ENCODE measurements around the gene ASCC3. TPM values are rescaled to one million over a fixed set of nuclear protein-coding genes. Genes with fewer than 3 reads are reported as not detected.

The ASCC3 gene
- total RNA-seq, 4 donors from 2014 or later: 20.3 to 26.2 (median 22.4) TPM

- Histone ChIP-seq H3K36me3 (peaks cover 0 to 19% (median 4%) of the 10 kb centered on the region in 4 donors), H3K4me1 (no peaks in the 10 kb centered on the region), H3K9me3 (no peaks in the 10 kb centered on the region), H3K27ac (replicated peaks in 1 of 4) (no peak overlapping the region), H3K4me3 (no peak overlapping the region), H3K27me3 (no peaks in the 10 kb centered on the region)
- 33% methylated on average over 1 of the region's 1 CpG for WGBS
- no peak for DNase-seq (ENCODE audit: extremely low spot score)
- TF ChIP-seq, protein P1, sequence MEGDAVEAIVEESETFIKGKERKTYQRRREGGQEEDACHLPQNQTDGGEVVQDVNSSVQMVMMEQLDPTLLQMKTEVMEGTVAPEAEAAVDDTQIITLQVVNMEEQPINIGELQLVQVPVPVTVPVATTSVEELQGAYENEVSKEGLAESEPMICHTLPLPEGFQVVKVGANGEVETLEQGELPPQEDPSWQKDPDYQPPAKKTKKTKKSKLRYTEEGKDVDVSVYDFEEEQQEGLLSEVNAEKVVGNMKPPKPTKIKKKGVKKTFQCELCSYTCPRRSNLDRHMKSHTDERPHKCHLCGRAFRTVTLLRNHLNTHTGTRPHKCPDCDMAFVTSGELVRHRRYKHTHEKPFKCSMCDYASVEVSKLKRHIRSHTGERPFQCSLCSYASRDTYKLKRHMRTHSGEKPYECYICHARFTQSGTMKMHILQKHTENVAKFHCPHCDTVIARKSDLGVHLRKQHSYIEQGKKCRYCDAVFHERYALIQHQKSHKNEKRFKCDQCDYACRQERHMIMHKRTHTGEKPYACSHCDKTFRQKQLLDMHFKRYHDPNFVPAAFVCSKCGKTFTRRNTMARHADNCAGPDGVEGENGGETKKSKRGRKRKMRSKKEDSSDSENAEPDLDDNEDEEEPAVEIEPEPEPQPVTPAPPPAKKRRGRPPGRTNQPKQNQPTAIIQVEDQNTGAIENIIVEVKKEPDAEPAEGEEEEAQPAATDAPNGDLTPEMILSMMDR (IDR thresholded peaks at IDR 0.05): no peak
- TF ChIP-seq POLR2A (IDR thresholded peaks at IDR 0.05; ENCODE audit: low read depth) (no peak), POLR2AphosphoS5 (IDR thresholded peaks at IDR 0.05) (no peak), EP300 (IDR thresholded peaks at IDR 0.05) (no peak)
- intact Hi-C loops (cut with DNase I): no loop called here
Observed at GRCh38 chr6:100538086-100538485, 343.0 kb downstream of the ASCC3 start.

DNA sequence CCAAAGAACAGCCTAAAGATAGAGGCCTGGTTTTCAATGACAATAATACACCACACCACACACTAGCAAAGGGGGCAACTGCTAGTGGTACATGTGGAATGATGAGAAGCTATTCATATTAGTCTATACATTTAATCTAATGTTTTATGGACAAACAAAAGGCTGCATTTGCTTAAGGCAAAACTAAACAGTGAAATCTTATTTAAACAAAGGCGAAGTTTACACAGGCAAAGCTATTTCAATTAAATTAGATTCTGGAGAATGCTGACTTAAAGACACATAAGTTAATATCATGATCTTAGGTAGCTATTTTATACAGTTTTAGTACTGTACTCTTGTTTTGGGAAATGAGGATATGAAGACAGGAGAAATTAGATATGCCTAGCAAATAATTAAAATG is 362.5 kb downstream of the ASCC3 start:
- H3K36me3 ChIP-seq: peaks cover 0 to 22% (median 13%) of the 10 kb centered on the region in 4 donors
- no peak overlapping the region for H3K27ac ChIP-seq (replicated peaks in 1 of 4)
- no peaks in the 10 kb centered on the region for H3K9me3 ChIP-seq
- no peaks in the 10 kb centered on the region for H3K27me3 ChIP-seq
- no peak for DNase-seq (ENCODE audit: extremely low spot score)
- 97% methylated on average over 1 of the region's 1 CpG for WGBS
- TF ChIP-seq, protein P1 (IDR thresholded peaks at IDR 0.05): no peak
- TF ChIP-seq EP300 (IDR thresholded peaks at IDR 0.05) (no peak), POLR2AphosphoS5 (IDR thresholded peaks at IDR 0.05) (no peak), POLR2A (IDR thresholded peaks at IDR 0.05; ENCODE audit: low read depth) (no peak)
- H3K4me3 ChIP-seq: no peak overlapping the region
- intact Hi-C loops (cut with DNase I): no loop called here
- H3K4me1 ChIP-seq: no peaks in the 10 kb centered on the region

DNA sequence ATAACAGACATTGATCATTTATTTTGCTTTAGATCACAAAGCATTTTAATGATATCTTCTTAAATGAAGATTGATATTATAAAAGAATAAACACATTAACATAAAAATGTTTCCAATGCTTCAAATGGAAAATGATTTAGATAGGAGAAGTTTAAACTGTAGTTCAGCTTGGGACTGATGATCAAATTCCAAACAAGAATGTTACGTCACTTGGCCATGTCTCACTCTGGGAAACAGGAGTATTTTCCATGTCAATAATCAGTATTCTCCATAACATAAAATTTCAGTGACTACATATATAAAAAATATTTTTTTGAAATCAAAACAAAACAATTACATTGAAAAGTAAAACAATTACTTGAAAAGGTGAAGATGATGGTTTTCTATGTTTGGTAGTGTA is 363.5 kb downstream of the ASCC3 start:
- intact Hi-C loops (cut with DNase I): no loop called here
- no peak for TF ChIP-seq POLR2A (IDR thresholded peaks at IDR 0.05; ENCODE audit: low read depth)
- TF ChIP-seq EP300 (IDR thresholded peaks at IDR 0.05): no peak
- TF ChIP-seq POLR2AphosphoS5 (IDR thresholded peaks at IDR 0.05): no peak
- TF ChIP-seq, protein P1 (IDR thresholded peaks at IDR 0.05): no peak
- Histone ChIP-seq H3K9me3 (no peaks in the 10 kb centered on the region), H3K4me1 (no peaks in the 10 kb centered on the region), H3K4me3 (no peak overlapping the region), H3K36me3 (peaks cover 0 to 24% (median 14%) of the 10 kb centered on the region in 4 donors), H3K27me3 (no peaks in the 10 kb centered on the region), H3K27ac (replicated peaks in 1 of 4) (no peak overlapping the region)
- WGBS: 97% methylated on average over 1 of the region's 1 CpG
- no peak for DNase-seq (ENCODE audit: extremely low spot score)

DNA sequence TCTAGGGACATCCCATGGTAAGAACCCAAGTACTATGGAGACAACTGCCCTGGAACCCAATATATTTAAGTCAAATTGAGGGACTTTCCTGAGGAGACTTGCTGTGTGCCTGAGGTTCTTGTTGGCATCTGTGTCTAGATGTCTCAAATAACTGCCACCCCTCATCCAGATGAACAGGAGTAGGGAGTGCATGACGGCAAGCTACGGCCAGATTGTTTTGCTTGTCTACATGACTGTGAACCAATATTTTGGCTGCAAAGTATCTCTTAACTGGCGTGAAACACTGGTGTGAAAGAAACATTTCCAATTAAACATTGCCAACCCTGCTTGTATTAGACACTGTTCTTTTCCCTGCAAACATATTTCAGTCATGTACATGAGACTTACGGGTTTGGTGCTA is 364.0 kb downstream of the ASCC3 start:
- no peak for TF ChIP-seq EP300 (IDR thresholded peaks at IDR 0.05)
- TF ChIP-seq, protein P1 (IDR thresholded peaks at IDR 0.05): no peak
- no peak for TF ChIP-seq POLR2A (IDR thresholded peaks at IDR 0.05; ENCODE audit: low read depth)
- TF ChIP-seq POLR2AphosphoS5 (IDR thresholded peaks at IDR 0.05): no peak
- 94% methylated on average over 4 of the region's 4 CpGs for WGBS
- DNase-seq (ENCODE audit: extremely low spot score): no peak

DNA sequence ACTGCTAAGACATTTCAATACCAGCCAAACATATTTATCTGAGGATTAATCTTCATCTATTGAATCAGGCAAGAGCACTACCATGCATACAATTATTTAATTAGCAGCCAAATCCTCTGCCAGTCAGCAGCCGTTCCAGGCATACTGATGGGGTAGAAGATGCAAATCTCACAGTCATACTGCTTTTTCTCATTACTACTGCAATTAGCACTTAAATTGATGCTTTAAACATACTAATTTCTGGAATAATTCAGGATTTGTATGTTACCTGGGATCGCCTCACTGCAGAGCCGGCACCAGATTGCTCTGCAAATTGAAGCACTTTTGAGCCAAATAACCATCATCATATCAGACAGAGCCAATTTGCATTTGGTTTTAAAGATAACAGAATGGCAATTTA is 366.5 kb downstream of the ASCC3 start:
- Histone ChIP-seq H3K4me3 (no peak overlapping the region), H3K4me1 (no peaks in the 10 kb centered on the region), H3K9me3 (no peaks in the 10 kb centered on the region), H3K36me3 (peaks cover 10 to 53% (median 36%) of the 10 kb centered on the region in 4 donors), H3K27me3 (no peaks in the 10 kb centered on the region), H3K27ac (replicated peaks in 1 of 4) (no peak overlapping the region)
- intact Hi-C loops (cut with DNase I): no loop called here
- no peak for DNase-seq (ENCODE audit: extremely low spot score)
- TF ChIP-seq EP300 (IDR thresholded peaks at IDR 0.05) (no peak), POLR2A (IDR thresholded peaks at IDR 0.05; ENCODE audit: low read depth) (no peak), POLR2AphosphoS5 (IDR thresholded peaks at IDR 0.05) (no peak)
- TF ChIP-seq, protein P1 (IDR thresholded peaks at IDR 0.05): no peak
- 94% methylated on average over 3 of the region's 3 CpGs for WGBS

More for the DNA sequence above, 364.0 kb downstream of the ASCC3 start:
- Histone ChIP-seq H3K36me3 (peaks cover 2 to 29% (median 18%) of the 10 kb centered on the region in 4 donors), H3K27ac (replicated peaks in 1 of 4) (no peak overlapping the region), H3K27me3 (no peaks in the 10 kb centered on the region), H3K4me1 (no peaks in the 10 kb centered on the region), H3K4me3 (no peak overlapping the region), H3K9me3 (no peaks in the 10 kb centered on the region)
- intact Hi-C loops (cut with DNase I): no loop called here
